HepG2 (cell line): Measurements from ENCODE around the gene LCTL. TPM values are rescaled to one million over a fixed set of nuclear protein-coding genes. Genes with fewer than 3 reads are reported as not detected.

Source experiments
- AHR ChIP-seq: IDR thresholded peaks from 2 replicates; pipeline ENCODE4 v1.6.1; 2018; ENCODE audit warnings: missing genetic modification reagents, missing compliant biosample characterization
- CCAR2 ChIP-seq: fragments of 200-400 bp; formaldehyde crosslinking; optimal IDR thresholded peaks from 2 replicates; pipeline ENCODE3; 2018; ENCODE audit warnings: low read depth, mild to moderate bottlenecking, low read length, moderate library complexity
- DMAP1 ChIP-seq: IDR thresholded peaks from 2 replicates; pipeline ENCODE4 v1.6.1; 2016
- EZH2 ChIP-seq: conservative IDR thresholded peaks from 2 replicates; pipeline ENCODE4 v1.6.1; 2012; ENCODE audit warnings: mild to moderate bottlenecking, low read depth, low read length, moderate library complexity
- FOXA3 ChIP-seq: IDR thresholded peaks from 2 replicates; pipeline ENCODE4 v1.6.1; 2016; ENCODE audit warnings: missing genetic modification reagents, missing compliant biosample characterization
- HOXA3 ChIP-seq: sonication (generic); formaldehyde crosslinking; IDR thresholded peaks from 2 replicates; pipeline ENCODE4 v1.5.0; 2020; ENCODE audit warnings: missing genetic modification reagents
- ISX ChIP-seq: sonication (generic); formaldehyde crosslinking; conservative IDR thresholded peaks from 2 replicates; pipeline ENCODE4 v1.5.0; 2020; ENCODE audit warnings: missing genetic modification reagents
- KAT8 ChIP-seq: IDR thresholded peaks from 2 replicates; pipeline ENCODE4 v1.6.1; 2016; ENCODE audit warnings: missing genetic modification reagents, missing compliant biosample characterization
- MAFK ChIP-seq, 2 experiments: IDR thresholded peaks in 1 of 2; conservative IDR thresholded peaks in 1 of 2; 2 replicates each; pipeline ENCODE4 v1.6.1; 2011; ENCODE audit warnings: improper control_type of control experiment in 2 of 2, low read length in 2 of 2
- MIXL1 ChIP-seq: IDR thresholded peaks from 2 replicates; pipeline ENCODE4 v1.6.1; 2016
- SALL1 ChIP-seq: sonication (generic); formaldehyde crosslinking; IDR thresholded peaks from 2 replicates; pipeline ENCODE4 v1.8.0; 2022; ENCODE audit warnings: mild to moderate bottlenecking, missing genetic modification reagents
- SRSF1 ChIP-seq: fragments of 200-400 bp; formaldehyde crosslinking; optimal IDR thresholded peaks from 2 replicates; pipeline ENCODE3; 2017; ENCODE audit warnings: mild to moderate bottlenecking, low read depth, low read length, moderate library complexity
- THAP11 ChIP-seq: IDR thresholded peaks from 2 replicates; pipeline ENCODE4 v1.6.1; 2016; ENCODE audit warnings: missing biosample characterization, missing genetic modification reagents
- ZBTB7B ChIP-seq: sonication (generic); formaldehyde crosslinking; IDR thresholded peaks from 2 replicates; pipeline ENCODE4 v1.4.0; 2020; ENCODE audit warnings: missing genetic modification reagents
- ZFP36L1 ChIP-seq: sonication (generic); formaldehyde crosslinking; IDR thresholded peaks from 2 replicates; pipeline ENCODE4 v1.8.0; 2022; ENCODE audit warnings: mild to moderate bottlenecking, missing genetic modification reagents, moderate library complexity
- ZMAT3 ChIP-seq: sonication (generic); formaldehyde crosslinking; conservative IDR thresholded peaks from 2 replicates; pipeline ENCODE4 v1.7.0; 2021; ENCODE audit warnings: missing genetic modification reagents
- ZNF484 ChIP-seq: sonication (generic); formaldehyde crosslinking; IDR thresholded peaks from 2 replicates; pipeline ENCODE4 v1.5.1; 2020; ENCODE audit warnings: mild to moderate bottlenecking, low read depth, missing genetic modification reagents, borderline replicate concordance
- ZNF550 ChIP-seq: sonication (generic); formaldehyde crosslinking; IDR thresholded peaks from 2 replicates; pipeline ENCODE4 v1.4.0; 2020; ENCODE audit warnings: mild to moderate bottlenecking, missing genetic modification reagents, borderline replicate concordance
- ZNF780A ChIP-seq: sonication (generic); formaldehyde crosslinking; IDR thresholded peaks from 2 replicates; pipeline ENCODE4 v1.8.0; 2022; ENCODE audit warnings: mild to moderate bottlenecking, missing genetic modification reagents, moderate library complexity
- ZNF782 ChIP-seq: sonication (generic); formaldehyde crosslinking; IDR thresholded peaks from 2 replicates; pipeline ENCODE4 v1.4.0; 2020; ENCODE audit warnings: missing genetic modification reagents, mild to moderate bottlenecking, borderline replicate concordance
- polyA plus RNA-seq, 8 experiments: library from polyadenylated mRNA; depleted of rRNA in 3 of 8; stranded (reverse) in 7 of 8; unstranded in 1 of 8; fragments of >200 nt; fragmentation: Illumina TruSeq in 4 of 8; extraction: Trizol in 4 of 8; gene quantifications; 2 replicates each; pipeline versions ENCODE4 v1.2.1 to v1.2.3, GENCODE V29; 2011 to 2016; ENCODE audit warnings: low read depth in 4 of 8, missing spikeins in 1 of 8, mixed read lengths in 1 of 8; ENCODE audit not compliant: insufficient read depth in 1 of 8
- total RNA-seq, 5 experiments: library from RNA; depleted of rRNA; stranded (reverse); fragments of >200 nt; fragmentation: Illumina TruSeq; extraction: Trizol; gene quantifications; 2 replicates each; pipeline ENCODE4 v1.2.3, GENCODE V29; 2016; ENCODE audit warnings: low read depth in 1 of 5
- TF ChIP-seq, protein P1 (sequence below): sonication (generic); formaldehyde crosslinking; IDR thresholded peaks from 2 replicates; pipeline ENCODE4 v1.4.0; 2020; ENCODE audit warnings: missing genetic modification reagents
- TF ChIP-seq, protein P2 (sequence below): sonication (generic); formaldehyde crosslinking; conservative IDR thresholded peaks from 2 replicates; pipeline ENCODE4 v1.4.0; 2020; ENCODE audit warnings: missing genetic modification reagents
- TF ChIP-seq, protein P3 (sequence below): IDR thresholded peaks from 2 replicates; pipeline ENCODE4 v1.6.1; 2016; ENCODE audit warnings: mild to moderate bottlenecking
- TF ChIP-seq, protein P4 (sequence below): sonication (generic); formaldehyde crosslinking; IDR thresholded peaks from 2 replicates; pipeline ENCODE4 v1.5.0; 2020; ENCODE audit warnings: missing genetic modification reagents, mild to moderate bottlenecking, borderline replicate concordance
- TF ChIP-seq, protein P5 (sequence below): sonication (generic); formaldehyde crosslinking; IDR thresholded peaks from 2 replicates; pipeline ENCODE4 v1.4.0; 2020; ENCODE audit warnings: missing genetic modification reagents

LCTL gene
- total and polyA plus RNA-seq, 2 of the 13 experiments (the other 11 are each of a cell fraction or from before 2014, with no cell fraction given), result 0.96 to 1.4 TPM

DNA sequence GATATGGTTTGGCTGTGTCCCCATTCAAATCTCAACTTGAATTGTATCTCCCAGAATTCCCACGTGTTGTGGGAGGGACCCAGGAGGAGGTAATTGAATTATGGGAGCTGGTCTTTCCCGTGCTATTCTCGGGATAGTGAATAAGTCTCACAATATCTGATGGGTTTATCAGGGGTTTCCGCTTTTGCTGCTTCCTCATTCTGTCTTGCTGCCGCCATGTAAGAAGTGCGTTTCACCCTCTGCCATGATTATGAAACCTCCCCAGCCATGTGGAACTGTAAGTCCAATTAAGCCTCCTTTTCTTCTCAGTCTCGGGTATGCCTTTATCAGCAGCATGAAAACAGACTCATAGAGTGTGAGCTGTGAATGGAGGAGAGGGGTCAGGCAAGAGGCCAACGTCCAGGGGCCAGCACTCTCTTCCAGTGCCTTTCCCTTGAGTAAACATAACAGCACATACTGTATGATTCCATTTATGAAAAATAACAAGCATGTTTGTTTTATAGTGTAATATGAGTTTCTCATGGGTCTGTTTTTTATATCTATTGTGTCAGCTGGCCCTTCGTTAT lies 16.3 kb upstream of the LCTL start (continued):
- peak; percentile 59; the same call in 1 of the 2 replicates for TF ChIP-seq KAT8
- no peak for TF ChIP-seq MAFK (conservative IDR thresholded peaks at IDR 0.05 in 1 of 2, IDR thresholded peaks at IDR 0.05 in 1 of 2; ENCODE audit: low read length in 2 of 2)
- TF ChIP-seq AHR, result no peak
- peak; percentile 21; the same call in 1 of the 2 replicates for TF ChIP-seq THAP11 (CRISPR knock-in tag)
- TF ChIP-seq ZBTB7B (CRISPR knock-in tag), result no peak
- 0 out of 2 replicates have a peak, but pooled peaks have one; percentile 24 for TF ChIP-seq MIXL1
- TF ChIP-seq, protein P1, sequence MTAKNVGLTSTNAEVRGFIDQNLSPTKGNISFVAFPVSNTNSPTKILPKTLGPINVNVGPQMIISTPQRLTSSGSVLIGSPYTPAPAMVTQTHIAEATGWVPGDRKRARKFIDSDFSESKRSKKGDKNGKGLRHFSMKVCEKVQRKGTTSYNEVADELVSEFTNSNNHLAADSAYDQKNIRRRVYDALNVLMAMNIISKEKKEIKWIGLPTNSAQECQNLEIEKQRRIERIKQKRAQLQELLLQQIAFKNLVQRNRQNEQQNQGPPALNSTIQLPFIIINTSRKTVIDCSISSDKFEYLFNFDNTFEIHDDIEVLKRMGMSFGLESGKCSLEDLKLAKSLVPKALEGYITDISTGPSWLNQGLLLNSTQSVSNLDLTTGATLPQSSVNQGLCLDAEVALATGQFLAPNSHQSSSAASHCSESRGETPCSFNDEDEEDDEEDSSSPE (CRISPR knock-in tag), result no peak
- TF ChIP-seq, protein P2, sequence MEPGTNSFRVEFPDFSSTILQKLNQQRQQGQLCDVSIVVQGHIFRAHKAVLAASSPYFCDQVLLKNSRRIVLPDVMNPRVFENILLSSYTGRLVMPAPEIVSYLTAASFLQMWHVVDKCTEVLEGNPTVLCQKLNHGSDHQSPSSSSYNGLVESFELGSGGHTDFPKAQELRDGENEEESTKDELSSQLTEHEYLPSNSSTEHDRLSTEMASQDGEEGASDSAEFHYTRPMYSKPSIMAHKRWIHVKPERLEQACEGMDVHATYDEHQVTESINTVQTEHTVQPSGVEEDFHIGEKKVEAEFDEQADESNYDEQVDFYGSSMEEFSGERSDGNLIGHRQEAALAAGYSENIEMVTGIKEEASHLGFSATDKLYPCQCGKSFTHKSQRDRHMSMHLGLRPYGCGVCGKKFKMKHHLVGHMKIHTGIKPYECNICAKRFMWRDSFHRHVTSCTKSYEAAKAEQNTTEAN, result no peak
- TF ChIP-seq ZNF780A (CRISPR knock-in tag), result no peak
- TF ChIP-seq SRSF1, result no peak
- no peak for TF ChIP-seq ZMAT3 (CRISPR knock-in tag)
- no peak for TF ChIP-seq ISX (CRISPR knock-in tag)
- 0 out of 2 replicates have a peak, but pooled peaks have one; percentile 5 for TF ChIP-seq FOXA3 (CRISPR knock-in tag)
- no peak for TF ChIP-seq EZH2
- no peak for TF ChIP-seq ZNF484
- 0 out of 2 replicates have a peak, but pooled peaks have one; percentile 21 for TF ChIP-seq SALL1 (CRISPR knock-in tag)
- peak; percentile 54; the same call in 1 of the 2 replicates for TF ChIP-seq DMAP1 (CRISPR knock-in tag)
- TF ChIP-seq, protein P3, sequence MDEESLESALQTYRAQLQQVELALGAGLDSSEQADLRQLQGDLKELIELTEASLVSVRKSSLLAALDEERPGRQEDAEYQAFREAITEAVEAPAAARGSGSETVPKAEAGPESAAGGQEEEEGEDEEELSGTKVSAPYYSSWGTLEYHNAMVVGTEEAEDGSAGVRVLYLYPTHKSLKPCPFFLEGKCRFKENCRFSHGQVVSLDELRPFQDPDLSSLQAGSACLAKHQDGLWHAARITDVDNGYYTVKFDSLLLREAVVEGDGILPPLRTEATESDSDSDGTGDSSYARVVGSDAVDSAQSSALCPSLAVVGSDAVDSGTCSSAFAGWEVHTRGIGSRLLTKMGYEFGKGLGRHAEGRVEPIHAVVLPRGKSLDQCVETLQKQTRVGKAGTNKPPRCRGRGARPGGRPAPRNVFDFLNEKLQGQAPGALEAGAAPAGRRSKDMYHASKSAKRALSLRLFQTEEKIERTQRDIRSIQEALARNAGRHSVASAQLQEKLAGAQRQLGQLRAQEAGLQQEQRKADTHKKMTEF, result no peak
- no peak for TF ChIP-seq ZNF782 (CRISPR knock-in tag)
- no peak for TF ChIP-seq HOXA3 (CRISPR knock-in tag)
- TF ChIP-seq ZFP36L1 (CRISPR knock-in tag), result no peak
- TF ChIP-seq, protein P4, sequence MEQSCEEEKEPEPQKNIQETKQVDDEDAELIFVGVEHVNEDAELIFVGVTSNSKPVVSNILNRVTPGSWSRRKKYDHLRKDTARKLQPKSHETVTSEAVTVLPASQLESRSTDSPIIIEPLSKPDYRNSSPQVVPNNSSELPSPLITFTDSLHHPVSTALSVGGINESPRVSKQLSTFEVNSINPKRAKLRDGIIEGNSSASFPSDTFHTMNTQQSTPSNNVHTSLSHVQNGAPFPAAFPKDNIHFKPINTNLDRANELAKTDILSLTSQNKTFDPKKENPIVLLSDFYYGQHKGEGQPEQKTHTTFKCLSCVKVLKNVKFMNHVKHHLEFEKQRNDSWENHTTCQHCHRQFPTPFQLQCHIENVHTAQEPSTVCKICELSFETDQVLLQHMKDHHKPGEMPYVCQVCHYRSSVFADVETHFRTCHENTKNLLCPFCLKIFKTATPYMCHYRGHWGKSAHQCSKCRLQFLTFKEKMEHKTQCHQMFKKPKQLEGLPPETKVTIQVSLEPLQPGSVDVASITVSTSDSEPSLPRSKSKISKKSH, result no peak
- TF ChIP-seq CCAR2, result no peak
- TF ChIP-seq, protein P5, sequence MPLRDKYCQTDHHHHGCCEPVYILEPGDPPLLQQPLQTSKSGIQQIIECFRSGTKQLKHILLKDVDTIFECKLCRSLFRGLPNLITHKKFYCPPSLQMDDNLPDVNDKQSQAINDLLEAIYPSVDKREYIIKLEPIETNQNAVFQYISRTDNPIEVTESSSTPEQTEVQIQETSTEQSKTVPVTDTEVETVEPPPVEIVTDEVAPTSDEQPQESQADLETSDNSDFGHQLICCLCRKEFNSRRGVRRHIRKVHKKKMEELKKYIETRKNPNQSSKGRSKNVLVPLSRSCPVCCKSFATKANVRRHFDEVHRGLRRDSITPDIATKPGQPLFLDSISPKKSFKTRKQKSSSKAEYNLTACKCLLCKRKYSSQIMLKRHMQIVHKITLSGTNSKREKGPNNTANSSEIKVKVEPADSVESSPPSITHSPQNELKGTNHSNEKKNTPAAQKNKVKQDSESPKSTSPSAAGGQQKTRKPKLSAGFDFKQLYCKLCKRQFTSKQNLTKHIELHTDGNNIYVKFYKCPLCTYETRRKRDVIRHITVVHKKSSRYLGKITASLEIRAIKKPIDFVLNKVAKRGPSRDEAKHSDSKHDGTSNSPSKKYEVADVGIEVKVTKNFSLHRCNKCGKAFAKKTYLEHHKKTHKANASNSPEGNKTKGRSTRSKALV (CRISPR knock-in tag), result no peak
- no peak for TF ChIP-seq ZNF550 (CRISPR knock-in tag)
